Upper lobe of left lung (tissue), 4 donors: ENCODE results near the gene TXNRD2.

Experiments used
- CTCF ChIP-seq, 6 experiments: fragments of 450-650 bp in 4 of 6; fragments of 200-600 bp in 2 of 6; sonication (generic) in 2 of 6; IDR thresholded peaks; one replicate each; pipeline ENCODE4 v1.5.1; 2016 to 2019; ENCODE audit warnings: antibody characterized with exemption in 6 of 6
- POLR2A ChIP-seq, 4 donors: fragments of 450-650 bp; IDR thresholded peaks; one replicate each; pipeline ENCODE4 v1.5.1; 2016 to 2017; ENCODE audit warnings: antibody characterized with exemption in 4 of 4, mild to moderate bottlenecking in 2 of 4

- TF ChIP-seq CTCF (IDR thresholded peaks at IDR 0.05) = no peak
- no peak for TF ChIP-seq POLR2A (IDR thresholded peaks at IDR 0.05)
Measured at GRCh38 chr22:19867617-19868016, 74.0 kb downstream of the TXNRD2 start.
